Kidney (tissue), 14 donors: Measurements from ENCODE around the gene C6orf58. TPM values are rescaled to one million over a fixed set of nuclear protein-coding genes. Genes with fewer than 3 reads are reported as not detected.

ENCODE experiments used
- DNase-seq, 5 donors: peaks; one replicate each; pipeline ENCODE4 v3.0.0-alpha.2; 2013 to 2020
- FAIRE-seq: peaks from 2 replicates; lab custom pipeline; 2012; peaks lifted over from hg19 to GRCh38; lab: Jason Lieb, UNC
- H3K27ac ChIP-seq, 2 donors: one replicate each; pipeline ENCODE4 v1.7.0; 2013; ENCODE audit warnings: low read depth in 2 of 2, low read length in 2 of 2, inconsistent platforms in 1 of 2
- H3K27me3 ChIP-seq: one replicate; pipeline ENCODE4 v1.7.1; 2013; ENCODE audit warnings: low read length, inconsistent platforms; ENCODE audit not compliant: control insufficient read depth, insufficient read depth
- H3K36me3 ChIP-seq, 3 donors: one replicate each; pipeline versions ENCODE4 v1.7.0 to v1.7.1; 2013; ENCODE audit warnings: low read length in 3 of 3, control low read depth in 1 of 3, inconsistent platforms in 1 of 3; ENCODE audit not compliant: insufficient read depth in 3 of 3, control insufficient read depth in 2 of 3
- H3K4me1 ChIP-seq, 3 donors: one replicate each; pipeline versions ENCODE4 v1.7.0 to v1.7.1; 2013; ENCODE audit warnings: low read length in 3 of 3, inconsistent platforms in 1 of 3, low read depth in 1 of 3; ENCODE audit not compliant: control insufficient read depth in 2 of 3, insufficient read depth in 2 of 3
- H3K4me3 ChIP-seq, 3 donors: one replicate each; pipeline versions ENCODE4 v1.7.0 to v1.8.1; 2013; ENCODE audit warnings: low read length in 3 of 3, control low read depth in 1 of 3, inconsistent platforms in 1 of 3
- H3K9ac ChIP-seq, 3 donors: one replicate each; pipeline versions ENCODE4 v1.7.0 to v1.7.1; 2013; ENCODE audit warnings: low read length in 3 of 3, control low read depth in 1 of 3, inconsistent platforms in 1 of 3
- H3K9me3 ChIP-seq, 3 donors: one replicate each; pipeline versions ENCODE4 v1.7.0 to v1.7.1; 2013; ENCODE audit warnings: low read length in 3 of 3, control low read depth in 1 of 3, inconsistent platforms in 1 of 3; ENCODE audit not compliant: control insufficient read depth in 2 of 3, insufficient read depth in 1 of 3
- intact Hi-C: fragments of 100-400 bp; cut with DNase I; formaldehyde crosslinking; loops from one replicate; pipeline ENCODE4 v1.11.1; 2022
- polyA plus RNA-seq: library from polyadenylated mRNA; stranded (reverse); fragments of 350-450 nt; fragmentation: Illumina TruSeq; extraction: RNeasy Lipid Tissue Mini Kit (QIAGEN cat#74804); gene quantifications from one replicate; pipeline ENCODE4 v1.2.3, GENCODE V29; 2014; ENCODE audit warnings: low read depth, low replicate concordance; ENCODE audit not compliant: insufficient read depth
- total RNA-seq: library from RNA; stranded (reverse); fragmentation: NEBNext Ultra II Directional; extraction: Animal tissue kit (Norgen Biotek cat#: 25700); gene quantifications from one replicate; pipeline ENCODE4 v1.2.1, GENCODE V29; 2021
- TF ChIP-seq, protein P1 (sequence below): IDR thresholded peaks from 3 replicates; pipeline ENCODE4 v1.5.1; 2012; ENCODE audit warnings: mild to moderate bottlenecking, moderate library complexity, borderline replicate concordance; ENCODE audit not compliant: insufficient read depth; ENCODE audit errors: extremely low read depth
- donor health status: control.
- donor health status: control.
- donor health status: control.
- donor health status: control.
- donor health status: control.
- donor health status: DM: yes; HTN: yes; CAD: no.
- donor health status: Normal renal cell carcinoma (clear cell type).

The C6orf58 gene
- total and polyA plus RNA-seq, 2 donors from 2014 or later = not detected

DNA sequence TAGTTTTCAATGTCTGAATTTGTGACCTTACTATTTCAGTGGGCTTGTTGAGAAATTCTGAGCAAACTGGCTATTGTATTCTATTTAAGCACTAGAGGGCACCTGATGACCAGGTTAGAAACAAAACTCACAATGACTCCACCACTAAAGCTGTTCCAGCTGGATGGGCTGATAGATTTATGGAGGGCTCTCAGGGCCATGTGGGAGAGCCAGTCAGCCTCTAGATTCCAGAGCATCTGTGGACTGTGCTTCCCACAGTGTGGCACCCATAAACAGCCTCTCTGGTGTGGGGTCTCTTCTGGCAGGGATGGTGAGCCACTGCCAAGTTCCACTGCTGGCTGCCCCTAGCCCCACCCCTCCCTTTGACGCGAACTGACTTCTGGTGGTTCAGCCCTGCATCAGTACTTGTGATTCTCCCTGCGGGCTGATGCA lies 29.2 kb downstream of the C6orf58 start:
- TF ChIP-seq, protein P1, sequence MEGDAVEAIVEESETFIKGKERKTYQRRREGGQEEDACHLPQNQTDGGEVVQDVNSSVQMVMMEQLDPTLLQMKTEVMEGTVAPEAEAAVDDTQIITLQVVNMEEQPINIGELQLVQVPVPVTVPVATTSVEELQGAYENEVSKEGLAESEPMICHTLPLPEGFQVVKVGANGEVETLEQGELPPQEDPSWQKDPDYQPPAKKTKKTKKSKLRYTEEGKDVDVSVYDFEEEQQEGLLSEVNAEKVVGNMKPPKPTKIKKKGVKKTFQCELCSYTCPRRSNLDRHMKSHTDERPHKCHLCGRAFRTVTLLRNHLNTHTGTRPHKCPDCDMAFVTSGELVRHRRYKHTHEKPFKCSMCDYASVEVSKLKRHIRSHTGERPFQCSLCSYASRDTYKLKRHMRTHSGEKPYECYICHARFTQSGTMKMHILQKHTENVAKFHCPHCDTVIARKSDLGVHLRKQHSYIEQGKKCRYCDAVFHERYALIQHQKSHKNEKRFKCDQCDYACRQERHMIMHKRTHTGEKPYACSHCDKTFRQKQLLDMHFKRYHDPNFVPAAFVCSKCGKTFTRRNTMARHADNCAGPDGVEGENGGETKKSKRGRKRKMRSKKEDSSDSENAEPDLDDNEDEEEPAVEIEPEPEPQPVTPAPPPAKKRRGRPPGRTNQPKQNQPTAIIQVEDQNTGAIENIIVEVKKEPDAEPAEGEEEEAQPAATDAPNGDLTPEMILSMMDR = no peak
- no peaks in the 10 kb centered on the region for H3K9me3 ChIP-seq
- H3K4me3 ChIP-seq = no peak overlapping the region
- H3K36me3 ChIP-seq = no peaks in the 10 kb centered on the region
- H3K27ac ChIP-seq = no peak overlapping the region
- H3K4me1 ChIP-seq = no peaks in the 10 kb centered on the region
- peak in 4 of 5 donors; percentile 70 to 90 (median 84) for DNase-seq
- H3K9ac ChIP-seq = no peak overlapping the region
- H3K27me3 ChIP-seq = no peaks in the 10 kb centered on the region
- intact Hi-C loops = no loop called here
- no peak for FAIRE-seq

DNA sequence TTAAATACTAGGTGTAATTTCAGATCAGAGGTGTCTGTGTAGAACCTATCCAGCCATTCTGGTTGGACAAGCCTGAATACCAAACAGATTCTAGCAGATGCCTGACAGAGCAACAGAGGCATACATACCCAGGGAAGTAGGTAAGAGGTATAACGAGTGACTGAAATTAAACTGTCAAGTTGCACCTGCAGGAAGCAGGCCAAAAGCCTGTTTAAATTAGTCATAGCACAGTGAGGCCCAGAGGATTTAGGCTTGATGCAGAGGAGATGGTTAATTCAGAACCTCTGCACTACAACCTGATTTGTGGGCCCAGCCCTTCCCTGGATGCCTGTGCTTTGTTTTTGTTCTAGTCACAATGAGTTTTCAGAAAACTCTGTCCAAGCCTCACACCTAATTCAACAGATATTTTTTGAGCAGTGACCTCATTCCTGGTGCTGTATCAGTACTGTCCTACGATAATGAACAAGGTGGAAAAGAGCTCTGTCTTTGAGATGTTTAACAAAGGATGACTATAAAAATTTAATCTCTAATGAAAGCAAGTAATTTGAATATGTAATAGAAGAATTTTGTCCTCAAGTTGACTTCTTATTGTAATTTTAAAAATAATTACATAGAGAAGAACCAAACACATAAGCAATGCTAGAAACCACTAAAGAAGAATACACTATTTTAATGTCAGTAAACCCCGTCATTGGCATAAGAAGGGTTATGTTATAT lies 31.7 kb downstream of the C6orf58 start:
- H3K27me3 ChIP-seq = no peaks in the 10 kb centered on the region
- no peak overlapping the region for H3K27ac ChIP-seq
- no peaks in the 10 kb centered on the region for H3K9me3 ChIP-seq
- TF ChIP-seq, protein P1 = no peak
- H3K4me3 ChIP-seq = no peak overlapping the region
- FAIRE-seq (no peak), DNase-seq (no peak)
- H3K9ac ChIP-seq = no peak overlapping the region
- H3K36me3 ChIP-seq = no peaks in the 10 kb centered on the region
- H3K4me1 ChIP-seq = no peaks in the 10 kb centered on the region
- intact Hi-C loops = no loop called here

GRCh38 chr6:127618729-127619128 lies 41.8 kb downstream of the C6orf58 start:
- no peaks in the 10 kb centered on the region for H3K27me3 ChIP-seq
- no peaks in the 10 kb centered on the region for H3K36me3 ChIP-seq
- FAIRE-seq (no peak), DNase-seq (no peak)
- no peaks in the 10 kb centered on the region for H3K9me3 ChIP-seq
- TF ChIP-seq, protein P1 = no peak
- H3K4me1 ChIP-seq = no peaks in the 10 kb centered on the region
- intact Hi-C loops = no loop called here
- H3K9ac ChIP-seq = no peak overlapping the region
- no peak overlapping the region for H3K27ac ChIP-seq
- H3K4me3 ChIP-seq = no peak overlapping the region
